HG03196 (cell line): ENCODE measurements around the gene HABP4.

ENCODE experiments used
- ATAC-seq: cut with Tn5 transposase; IDR thresholded peaks from one replicate; pipeline ENCODE4 v1.9.1; 2021; ENCODE audit not compliant: unreplicated experiment

The HABP4 gene

GRCh38 chr9:96430377-96430776, 19.6 kb upstream of the HABP4 start:
- ATAC-seq = no peak

GRCh38 chr9:96435345-96435744, 14.6 kb upstream of the HABP4 start:
- no peak for ATAC-seq

GRCh38 chr9:96436063-96436455, 13.9 kb upstream of the HABP4 start:
- no peak for ATAC-seq

- ATAC-seq = no peak
Measured at GRCh38 chr9:96436456-96437126, 13.4 kb upstream of the HABP4 start.

GRCh38 chr9:96437454-96437853, 12.5 kb upstream of the HABP4 start:
- ATAC-seq = no peak

- ATAC-seq = no peak
Measured at GRCh38 chr9:96440671-96441199, 9.2 kb upstream of the HABP4 start.

- ATAC-seq = no peak
Measured at GRCh38 chr9:96441798-96442445, 8.0 kb upstream of the HABP4 start.

GRCh38 chr9:96442491-96442890, 7.5 kb upstream of the HABP4 start:
- ATAC-seq = no peak

GRCh38 chr9:96447406-96447805, 2.6 kb upstream of the HABP4 start:
- ATAC-seq = no peak

- ATAC-seq = no peak
Measured at GRCh38 chr9:96448546-96449170, 1.3 kb upstream of the HABP4 start.

GRCh38 chr9:96449523-96449844, 485 bp upstream of the HABP4 start:
- no peak for ATAC-seq

GRCh38 chr9:96450613-96451528, 902 bp downstream of the HABP4 start:
- no peak for ATAC-seq

- no peak for ATAC-seq
Measured at GRCh38 chr9:96453625-96454024, 3.7 kb downstream of the HABP4 start.

GRCh38 chr9:96457266-96457665, 7.3 kb downstream of the HABP4 start:
- ATAC-seq = no peak

- no peak for ATAC-seq
Measured at GRCh38 chr9:96458226-96458625, 8.3 kb downstream of the HABP4 start.

- no peak for ATAC-seq
Measured at GRCh38 chr9:96459268-96460007, 9.5 kb downstream of the HABP4 start.

GRCh38 chr9:96460470-96460869, 10.5 kb downstream of the HABP4 start:
- ATAC-seq = no peak

GRCh38 chr9:96460882-96461281, 10.9 kb downstream of the HABP4 start:
- ATAC-seq = no peak

GRCh38 chr9:96461336-96461735, 11.4 kb downstream of the HABP4 start:
- no peak for ATAC-seq

GRCh38 chr9:96462541-96462940, 12.6 kb downstream of the HABP4 start:
- ATAC-seq = no peak

GRCh38 chr9:96464426-96464825, 14.5 kb downstream of the HABP4 start:
- no peak for ATAC-seq
